HEK293 (cell line): ENCODE data around the gene HMGN2.

Experiments
- CTCF ChIA-PET: fragments of 350-600 bp; formaldehyde crosslinking; extraction: SDS; loops from one replicate; lab custom pipeline; 2021; ENCODE audit warnings: antibody characterized with exemption; lab: Yijun Ruan, JAX
- POLR2A ChIA-PET: fragments of 300-600 bp; formaldehyde crosslinking; extraction: SDS; loops from one replicate; lab custom pipeline; 2020; ENCODE audit warnings: antibody characterized with exemption, inconsistent platforms; lab: Yijun Ruan, JAX
- H3K27ac ChIP-seq: fragments of 200-500 bp; sonication (Bioruptor generic); 2 replicates; pipeline ENCODE4 v1.5.1; 2014; ENCODE audit warnings: low read depth, low read length, control low read depth, inconsistent platforms; ENCODE audit errors: extremely low read depth
- H3K36me3 ChIP-seq, 2 experiments: fragments of 200-500 bp in 1 of 2; sonication (Bioruptor generic) in 1 of 2; 1 replicate in 1 of 2; 2 replicates in 1 of 2; pipeline ENCODE4 v1.5.1; 2014 to 2017; ENCODE audit warnings: inconsistent platforms in 2 of 2, low read length in 2 of 2; ENCODE audit not compliant: control insufficient read depth in 2 of 2, insufficient read depth in 1 of 2
- H3K4me1 ChIP-seq: fragments of 200-500 bp; sonication (Bioruptor generic); 2 replicates; pipeline ENCODE4 v1.5.1; 2014; ENCODE audit warnings: mild to moderate bottlenecking, low read length, inconsistent platforms; ENCODE audit not compliant: control insufficient read depth, insufficient read depth
- H3K4me3 ChIP-seq: 2 replicates; pipeline ENCODE4 v1.5.1; 2011; ENCODE audit warnings: low read depth, mild to moderate bottlenecking, control low read depth, low read length, moderate library complexity
- H3K9me3 ChIP-seq: fragments of 200-500 bp; sonication (Bioruptor generic); 2 replicates; pipeline ENCODE4 v1.5.1; 2014; ENCODE audit warnings: low read depth, low read length, inconsistent platforms; ENCODE audit not compliant: control insufficient read depth, insufficient read depth
- BCL11A ChIP-seq: fragments of 450-650 bp; formaldehyde crosslinking; IDR thresholded peaks from 2 replicates; pipeline ENCODE4 v1.5.1; 2016; ENCODE audit warnings: low read depth, missing biosample characterization, missing genetic modification characterization
- KLF16 ChIP-seq: fragments of 450-650 bp; formaldehyde crosslinking; IDR thresholded peaks from 2 replicates; pipeline ENCODE4 v1.5.1; 2017; ENCODE audit warnings: missing biosample characterization, missing genetic modification characterization
- MYNN ChIP-seq: fragments of 450-650 bp; formaldehyde crosslinking; IDR thresholded peaks from 2 replicates; pipeline ENCODE4 v1.5.1; 2016; ENCODE audit warnings: missing biosample characterization, missing genetic modification characterization, borderline replicate concordance
- PBX3 ChIP-seq: sonication (generic); formaldehyde crosslinking; IDR thresholded peaks from 2 replicates; pipeline ENCODE4 v1.8.1; 2022; ENCODE audit warnings: mild to moderate bottlenecking, moderate library complexity, missing genetic modification reagents
- PRDM10 ChIP-seq: fragments of 450-650 bp; formaldehyde crosslinking; IDR thresholded peaks from 2 replicates; pipeline ENCODE4 v1.5.1; 2016; ENCODE audit warnings: missing biosample characterization, missing genetic modification characterization
- SCRT2 ChIP-seq: fragments of 450-650 bp; formaldehyde crosslinking; IDR thresholded peaks from 2 replicates; pipeline ENCODE4 v1.5.1; 2016; ENCODE audit warnings: missing biosample characterization, missing genetic modification characterization
- ZNF169 ChIP-seq: fragments of 450-650 bp; formaldehyde crosslinking; IDR thresholded peaks from 2 replicates; pipeline ENCODE4 v1.5.1; 2016; ENCODE audit warnings: missing biosample characterization, missing genetic modification characterization
- ZNF174 ChIP-seq: fragments of 450-650 bp; formaldehyde crosslinking; IDR thresholded peaks from 2 replicates; pipeline ENCODE4 v1.5.0; 2017; ENCODE audit warnings: missing biosample characterization, mild to moderate bottlenecking, missing genetic modification characterization
- ZNF18 ChIP-seq: fragments of 450-650 bp; formaldehyde crosslinking; IDR thresholded peaks from 2 replicates; pipeline ENCODE4 v1.5.1; 2016; ENCODE audit warnings: missing biosample characterization, missing genetic modification characterization
- ZNF391 ChIP-seq: fragments of 450-650 bp; formaldehyde crosslinking; IDR thresholded peaks from 2 replicates; pipeline ENCODE4 v1.5.1; 2016; ENCODE audit warnings: low read depth, missing biosample characterization, missing genetic modification characterization, borderline replicate concordance
- ZNF530 ChIP-seq: fragments of 450-650 bp; formaldehyde crosslinking; IDR thresholded peaks from 2 replicates; pipeline ENCODE4 v1.5.1; 2016; ENCODE audit warnings: low read depth, missing biosample characterization, missing genetic modification characterization
- ZNF555 ChIP-seq: fragments of 450-650 bp; formaldehyde crosslinking; conservative IDR thresholded peaks from 2 replicates; pipeline ENCODE4 v1.5.1; 2017; ENCODE audit warnings: missing biosample characterization, mild to moderate bottlenecking, missing genetic modification characterization, inconsistent platforms
- ZNF558 ChIP-seq: fragments of 450-650 bp; formaldehyde crosslinking; IDR thresholded peaks from 2 replicates; pipeline ENCODE4 v1.5.1; 2016; ENCODE audit warnings: missing biosample characterization, missing genetic modification characterization
- ZNF561 ChIP-seq: fragments of 450-650 bp; IDR thresholded peaks from 2 replicates; pipeline ENCODE4 v1.5.1; 2018; ENCODE audit warnings: missing biosample characterization, missing genetic modification characterization, borderline replicate concordance
- ZNF610 ChIP-seq: fragments of 450-650 bp; formaldehyde crosslinking; IDR thresholded peaks from 2 replicates; pipeline ENCODE4 v1.5.1; 2016; ENCODE audit warnings: missing biosample characterization, missing genetic modification characterization, borderline replicate concordance
- ZNF747 ChIP-seq: fragments of 450-650 bp; formaldehyde crosslinking; IDR thresholded peaks from 2 replicates; pipeline ENCODE4 v1.5.1; 2016; ENCODE audit warnings: missing biosample characterization, missing genetic modification characterization
- ZNF843 ChIP-seq: fragments of 450-650 bp; formaldehyde crosslinking; IDR thresholded peaks from 2 replicates; pipeline ENCODE4 v1.5.1; 2016; ENCODE audit warnings: missing biosample characterization, missing genetic modification characterization
- ZSCAN16 ChIP-seq: fragments of 450-650 bp; formaldehyde crosslinking; IDR thresholded peaks from 2 replicates; pipeline ENCODE4 v1.5.1; 2016; ENCODE audit warnings: missing biosample characterization, missing genetic modification characterization
- TF ChIP-seq, protein P1 (sequence below): fragments of 450-650 bp; IDR thresholded peaks from 2 replicates; pipeline ENCODE4 v1.5.1; 2018; ENCODE audit warnings: missing biosample characterization, missing genetic modification characterization

Gene HMGN2

GRCh38 chr1:26490155-26490554, 17.9 kb downstream of the HMGN2 start:
- ChIA-PET POLR2A (interaction anchor here (1.2 to 2.7 kb wide), 3 partner anchors 9 to 11 kb away, joined by 3 to 10 read pairs (median 7); no protein-coding TSS in a partner anchor), CTCF (interaction anchor here (1.3 to 4.3 kb wide), 2 partner anchors 8 to 10 kb away, joined by 6 to 22 read pairs; no protein-coding TSS in a partner anchor)
- TF ChIP-seq SCRT2 (tag by site-specific recombination) (peak; percentile 68), ZNF558 (no peak), ZNF530 (tag by site-specific recombination) (no peak)
- Histone ChIP-seq H3K36me3 (no peaks in the 10 kb centered on the region), H3K9me3 (no peaks in the 10 kb centered on the region), H3K4me3 (no peak overlapping the region), H3K4me1 (no peaks in the 10 kb centered on the region), H3K27ac (no peak overlapping the region)

GRCh38 chr1:26493267-26493666, 21.0 kb downstream of the HMGN2 start:
- Histone ChIP-seq H3K4me3 (no peak overlapping the region), H3K4me1 (no peaks in the 10 kb centered on the region), H3K36me3 (no peaks in the 10 kb centered on the region), H3K9me3 (no peaks in the 10 kb centered on the region), H3K27ac (no peak overlapping the region)
- ChIA-PET CTCF (no interaction called here), POLR2A (no interaction called here)
- TF ChIP-seq ZNF555 (no peak), SCRT2 (tag by site-specific recombination) (no peak), BCL11A (tag by site-specific recombination) (no peak), ZSCAN16 (tag by site-specific recombination) (no peak), ZNF843 (tag by site-specific recombination) (no peak), ZNF18 (tag by site-specific recombination) (no peak), ZNF169 (tag by site-specific recombination) (no peak), KLF16 (tag by site-specific recombination) (no peak), ZNF610 (no peak), MYNN (tag by site-specific recombination) (no peak), ZNF174 (tag by site-specific recombination) (no peak), ZNF747 (no peak), ZNF561 (tag by site-specific recombination) (no peak), ZNF391 (tag by site-specific recombination) (no peak), PBX3 (CRISPR knock-in tag) (no peak), PRDM10 (no peak)
- TF ChIP-seq, protein P1, sequence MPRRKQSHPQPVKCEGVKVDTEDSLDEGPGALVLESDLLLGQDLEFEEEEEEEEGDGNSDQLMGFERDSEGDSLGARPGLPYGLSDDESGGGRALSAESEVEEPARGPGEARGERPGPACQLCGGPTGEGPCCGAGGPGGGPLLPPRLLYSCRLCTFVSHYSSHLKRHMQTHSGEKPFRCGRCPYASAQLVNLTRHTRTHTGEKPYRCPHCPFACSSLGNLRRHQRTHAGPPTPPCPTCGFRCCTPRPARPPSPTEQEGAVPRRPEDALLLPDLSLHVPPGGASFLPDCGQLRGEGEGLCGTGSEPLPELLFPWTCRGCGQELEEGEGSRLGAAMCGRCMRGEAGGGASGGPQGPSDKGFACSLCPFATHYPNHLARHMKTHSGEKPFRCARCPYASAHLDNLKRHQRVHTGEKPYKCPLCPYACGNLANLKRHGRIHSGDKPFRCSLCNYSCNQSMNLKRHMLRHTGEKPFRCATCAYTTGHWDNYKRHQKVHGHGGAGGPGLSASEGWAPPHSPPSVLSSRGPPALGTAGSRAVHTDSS (tag by site-specific recombination): no peak
